ENCODE measurements around the gene GPRC6A.
"Not testable (repeated sequence)": the region's sequence is repeated elsewhere in the genome, so short reads cannot be mapped to it uniquely, and the experiment has no call there.

Gene GPRC6A, protein sequence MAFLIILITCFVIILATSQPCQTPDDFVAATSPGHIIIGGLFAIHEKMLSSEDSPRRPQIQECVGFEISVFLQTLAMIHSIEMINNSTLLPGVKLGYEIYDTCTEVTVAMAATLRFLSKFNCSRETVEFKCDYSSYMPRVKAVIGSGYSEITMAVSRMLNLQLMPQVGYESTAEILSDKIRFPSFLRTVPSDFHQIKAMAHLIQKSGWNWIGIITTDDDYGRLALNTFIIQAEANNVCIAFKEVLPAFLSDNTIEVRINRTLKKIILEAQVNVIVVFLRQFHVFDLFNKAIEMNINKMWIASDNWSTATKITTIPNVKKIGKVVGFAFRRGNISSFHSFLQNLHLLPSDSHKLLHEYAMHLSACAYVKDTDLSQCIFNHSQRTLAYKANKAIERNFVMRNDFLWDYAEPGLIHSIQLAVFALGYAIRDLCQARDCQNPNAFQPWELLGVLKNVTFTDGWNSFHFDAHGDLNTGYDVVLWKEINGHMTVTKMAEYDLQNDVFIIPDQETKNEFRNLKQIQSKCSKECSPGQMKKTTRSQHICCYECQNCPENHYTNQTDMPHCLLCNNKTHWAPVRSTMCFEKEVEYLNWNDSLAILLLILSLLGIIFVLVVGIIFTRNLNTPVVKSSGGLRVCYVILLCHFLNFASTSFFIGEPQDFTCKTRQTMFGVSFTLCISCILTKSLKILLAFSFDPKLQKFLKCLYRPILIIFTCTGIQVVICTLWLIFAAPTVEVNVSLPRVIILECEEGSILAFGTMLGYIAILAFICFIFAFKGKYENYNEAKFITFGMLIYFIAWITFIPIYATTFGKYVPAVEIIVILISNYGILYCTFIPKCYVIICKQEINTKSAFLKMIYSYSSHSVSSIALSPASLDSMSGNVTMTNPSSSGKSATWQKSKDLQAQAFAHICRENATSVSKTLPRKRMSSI

DNA sequence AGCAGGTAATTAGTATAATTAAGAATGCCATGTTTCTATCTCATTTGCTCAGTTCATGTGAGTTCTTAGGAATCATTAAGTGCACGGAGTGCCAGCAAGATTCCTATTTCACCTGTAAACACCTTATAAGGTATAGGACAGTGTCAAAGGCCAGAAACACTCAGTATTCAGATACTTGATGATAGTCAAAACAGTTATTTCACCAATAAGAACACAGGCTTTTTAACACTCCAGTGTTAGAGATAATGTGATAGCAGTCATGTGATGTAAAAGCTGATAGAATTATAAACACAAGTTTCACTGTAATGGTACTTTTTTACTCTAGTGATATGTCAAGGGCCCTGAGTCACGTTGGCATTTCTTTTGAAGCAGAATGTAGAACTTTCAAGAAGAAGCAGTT is at the start of gene GPRC6A:
GPRC6A (minus strand) TSS at position 101 of the 400 bp plus-strand sequence; CDS start at position 31, 70 bp downstream.
- DNase-seq = no peak

DNA sequence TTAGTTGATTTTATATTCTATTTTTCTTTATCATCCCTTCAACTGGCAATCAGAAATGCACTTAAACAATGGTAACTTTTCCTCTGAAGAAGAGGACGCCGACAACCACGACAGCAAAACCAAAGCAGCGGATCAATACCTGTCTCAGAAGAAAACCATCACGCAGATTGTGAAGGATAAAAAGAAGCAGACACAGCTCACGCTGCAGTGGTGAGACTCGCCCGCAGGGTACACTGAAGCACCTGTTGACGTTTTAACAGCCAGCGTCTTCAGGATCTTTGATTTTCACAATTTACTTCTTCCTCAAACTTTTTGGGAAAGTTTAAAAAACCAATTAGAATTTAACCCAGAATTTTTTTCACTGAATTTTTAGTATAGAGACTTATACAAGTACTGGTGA is 48.9 kb upstream of the GPRC6A start:
- DNase-seq = no peak

DNA sequence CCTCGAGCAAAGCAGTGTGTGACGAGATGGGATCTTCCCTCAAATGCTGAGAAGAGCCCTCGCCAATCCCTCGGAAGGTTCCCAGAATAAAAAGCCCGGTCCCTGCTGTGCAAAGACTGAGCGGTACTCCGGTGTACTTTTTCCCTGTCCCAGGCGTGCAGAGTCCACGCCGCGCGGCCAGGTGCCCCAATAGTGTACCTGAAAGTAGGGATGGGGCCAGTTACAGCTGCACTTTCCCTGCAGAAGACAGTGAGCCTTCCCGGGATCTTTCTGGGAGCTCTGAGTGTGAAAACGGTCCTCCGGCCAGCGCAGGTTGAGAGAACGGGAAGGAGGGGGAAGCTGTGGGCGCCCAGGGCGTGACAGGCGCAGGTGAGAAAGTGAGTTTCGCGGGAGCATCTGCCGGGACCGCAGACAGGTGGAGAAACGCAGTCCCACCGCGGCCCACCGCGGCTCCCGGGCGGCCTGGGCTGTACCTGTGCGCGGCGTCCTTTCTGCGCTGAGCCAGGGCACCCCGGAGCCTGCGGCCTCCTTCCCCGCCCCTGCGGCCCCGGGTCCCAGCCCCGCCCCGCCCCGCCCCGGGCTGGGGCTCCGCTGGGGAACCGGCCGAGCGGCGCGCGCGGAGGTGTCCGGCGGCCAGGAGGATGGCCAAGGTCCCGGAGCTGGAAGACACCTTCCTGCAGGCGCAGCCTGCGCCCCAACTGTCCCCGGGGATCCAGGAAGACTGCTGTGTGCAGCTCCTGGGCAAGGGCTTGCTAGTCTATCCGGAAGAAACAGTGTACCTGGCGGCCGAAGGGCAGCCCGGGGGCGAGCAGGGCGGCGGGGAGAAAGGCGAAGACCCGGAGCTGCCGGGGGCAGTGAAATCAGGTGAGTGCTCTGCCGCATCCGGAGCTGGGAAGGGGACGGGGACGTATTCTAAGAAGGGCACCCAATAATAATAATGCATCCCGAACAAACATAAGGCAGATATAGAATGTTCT is 48.0 kb upstream of the GPRC6A start, which contains the start of gene RFX6:
RFX6 (plus strand) TSS at position 608 of the 977 bp plus-strand sequence; CDS start at position 642, 34 bp downstream.
- DNase-seq = no peak

DNA sequence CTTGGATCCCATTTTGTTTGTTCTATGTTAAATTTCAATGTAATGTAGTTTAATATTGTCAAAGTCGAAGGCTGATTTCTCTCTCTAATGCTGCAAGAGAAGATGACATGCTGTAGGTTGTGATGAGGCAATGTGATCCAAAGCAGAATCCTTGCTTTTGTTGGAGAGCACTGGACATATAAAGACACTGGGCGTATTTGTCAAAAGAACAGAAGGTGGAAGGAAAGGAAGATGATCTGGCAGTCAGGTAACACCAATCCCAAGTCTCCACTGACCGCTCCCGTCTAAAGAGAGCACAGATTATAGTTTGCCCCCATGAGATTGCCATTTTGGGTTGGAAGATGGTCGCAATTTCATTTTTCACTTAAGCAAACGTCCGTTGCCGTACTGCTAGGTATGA is 47.2 kb upstream of the GPRC6A start:
- no peak for DNase-seq

DNA sequence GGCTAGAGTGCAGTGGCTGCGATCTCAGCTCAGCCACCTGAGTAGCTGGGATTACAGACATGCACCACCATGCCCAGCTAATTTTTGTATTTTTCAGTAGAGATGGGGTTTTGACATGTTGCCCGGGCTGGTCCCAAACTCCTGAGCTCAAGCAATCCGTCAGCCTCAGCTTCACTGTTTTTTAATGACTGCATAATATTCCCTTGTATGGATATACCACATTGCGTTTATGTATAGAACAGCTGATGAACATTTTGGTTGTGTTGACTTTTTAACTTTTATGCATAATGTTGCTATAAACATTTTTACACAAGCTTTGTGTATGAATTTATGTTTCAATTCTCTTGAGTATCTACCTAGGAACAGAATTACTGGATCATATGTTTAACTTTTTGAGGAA is 43.9 kb upstream of the GPRC6A start:
- no peak for DNase-seq

DNA sequence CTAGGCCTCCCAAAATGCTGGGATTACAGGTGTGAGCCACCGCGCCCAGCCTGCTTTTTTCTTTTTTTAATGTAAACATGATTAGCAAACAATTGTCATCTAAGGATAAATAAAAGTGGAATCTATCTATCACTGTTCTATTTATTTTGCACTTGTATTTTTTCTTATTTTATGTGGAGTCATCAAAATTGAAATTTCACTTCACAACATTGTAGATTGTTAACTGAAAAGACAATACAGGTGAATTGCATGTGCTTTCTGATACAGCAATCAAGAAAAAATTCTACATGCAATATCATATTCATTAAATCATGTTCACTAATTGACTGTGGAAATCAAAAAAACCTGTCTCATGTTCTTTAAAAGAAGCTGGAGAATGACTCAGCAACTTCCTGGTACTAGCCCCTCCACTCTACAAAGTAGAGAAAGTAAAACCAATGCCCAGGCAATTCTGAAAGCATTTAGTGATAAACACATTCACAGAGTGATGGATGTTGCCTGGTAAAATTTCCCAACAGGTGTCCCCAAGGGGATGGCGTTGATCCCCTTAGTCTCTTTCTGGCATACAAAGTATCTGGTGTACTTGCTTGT is 37.5 kb upstream of the GPRC6A start:
- no peak for DNase-seq

DNA sequence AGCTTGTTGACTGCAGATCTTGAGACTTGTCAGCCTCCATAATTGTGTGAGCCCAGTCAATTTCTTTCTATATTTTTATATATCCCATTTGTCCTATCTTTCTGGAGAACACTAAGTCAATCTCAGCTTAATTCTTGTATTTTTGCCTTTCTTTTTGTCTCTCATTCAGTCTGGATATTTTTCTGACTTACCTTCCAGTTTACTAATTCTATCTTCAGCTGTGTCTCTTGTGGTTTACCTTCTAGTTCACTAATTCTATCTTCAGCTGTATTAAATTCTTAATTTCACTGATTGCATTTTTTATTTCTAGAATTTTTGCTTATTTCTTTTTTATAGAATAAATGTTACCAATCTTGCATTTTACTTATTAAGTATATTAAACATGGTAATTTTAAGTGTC is 30.4 kb upstream of the GPRC6A start:
- no peak for DNase-seq

DNA sequence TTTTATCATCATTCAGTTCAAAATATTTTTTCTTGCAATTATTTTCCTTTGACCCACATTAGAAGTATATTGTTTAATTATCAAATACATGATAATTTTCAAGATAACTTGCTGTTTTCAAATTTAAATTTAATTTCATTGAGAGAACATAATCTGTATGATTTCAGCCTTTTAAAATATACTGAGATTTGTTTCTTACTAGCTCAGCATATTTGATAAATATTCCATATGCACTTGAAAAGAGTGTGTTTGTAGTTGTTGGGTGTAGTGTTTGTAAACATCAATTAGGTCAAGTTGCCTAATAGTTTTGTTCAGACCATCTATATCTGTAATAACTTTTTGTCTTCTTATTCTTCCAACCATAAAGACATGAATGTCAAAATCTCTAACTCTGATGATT is 29.2 kb upstream of the GPRC6A start:
- DNase-seq = no peak

DNA sequence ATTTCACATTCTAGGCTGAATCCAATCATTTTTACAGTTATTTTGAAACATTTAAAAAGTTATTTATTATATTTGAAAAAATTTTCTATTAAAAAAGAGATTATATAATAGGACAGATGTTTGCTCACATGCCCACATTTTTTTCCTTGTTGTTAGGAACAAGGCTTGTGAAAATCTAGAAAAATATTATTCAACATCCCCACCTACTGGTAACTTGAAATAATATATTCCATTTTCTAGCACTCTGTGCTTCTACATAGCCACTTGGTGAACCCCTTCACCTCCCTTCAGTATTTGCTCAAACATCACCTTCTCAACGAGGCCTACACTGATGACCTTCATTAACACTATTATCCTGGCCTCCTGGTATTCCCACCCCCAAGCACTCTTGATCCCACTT is 18.3 kb upstream of the GPRC6A start:
- no peak for DNase-seq

DNA sequence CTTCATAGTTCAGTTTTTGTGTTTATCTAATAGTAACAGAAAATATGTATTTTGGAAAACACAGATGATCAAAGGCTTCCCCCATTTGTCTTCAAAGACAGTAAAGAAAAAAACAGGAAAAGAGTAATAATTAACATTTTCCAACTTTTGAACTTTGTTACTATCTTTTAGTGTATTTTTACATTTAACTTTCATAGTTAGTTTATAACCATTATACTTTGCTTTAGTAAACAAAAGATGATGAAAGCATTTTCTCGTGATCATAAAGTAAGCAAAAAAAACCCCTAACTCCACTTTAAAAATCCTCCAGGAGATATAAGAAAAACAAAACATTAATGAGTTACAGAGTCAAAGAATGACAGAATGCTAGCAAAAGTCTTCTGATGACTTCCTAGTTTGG is 13.6 kb upstream of the GPRC6A start:
- DNase-seq = no peak

DNA sequence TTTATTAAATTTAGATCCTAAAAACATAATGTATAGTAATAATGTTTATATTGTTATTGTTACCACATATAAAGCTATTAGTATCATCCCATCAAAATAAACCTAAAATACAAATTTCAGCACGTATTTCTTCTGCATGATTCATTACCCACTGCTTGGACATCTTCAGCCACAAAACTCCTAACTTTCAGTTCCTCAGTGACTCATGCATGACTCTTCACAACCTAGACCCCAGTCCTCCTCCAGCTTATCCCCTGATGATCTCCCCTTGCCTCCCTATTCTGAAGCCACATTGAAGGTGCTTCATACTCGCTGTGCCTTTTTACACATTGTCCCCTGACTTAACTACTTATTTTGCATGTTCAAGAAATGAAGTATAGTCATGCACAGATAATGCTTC is 11.2 kb upstream of the GPRC6A start:
- DNase-seq = no peak

DNA sequence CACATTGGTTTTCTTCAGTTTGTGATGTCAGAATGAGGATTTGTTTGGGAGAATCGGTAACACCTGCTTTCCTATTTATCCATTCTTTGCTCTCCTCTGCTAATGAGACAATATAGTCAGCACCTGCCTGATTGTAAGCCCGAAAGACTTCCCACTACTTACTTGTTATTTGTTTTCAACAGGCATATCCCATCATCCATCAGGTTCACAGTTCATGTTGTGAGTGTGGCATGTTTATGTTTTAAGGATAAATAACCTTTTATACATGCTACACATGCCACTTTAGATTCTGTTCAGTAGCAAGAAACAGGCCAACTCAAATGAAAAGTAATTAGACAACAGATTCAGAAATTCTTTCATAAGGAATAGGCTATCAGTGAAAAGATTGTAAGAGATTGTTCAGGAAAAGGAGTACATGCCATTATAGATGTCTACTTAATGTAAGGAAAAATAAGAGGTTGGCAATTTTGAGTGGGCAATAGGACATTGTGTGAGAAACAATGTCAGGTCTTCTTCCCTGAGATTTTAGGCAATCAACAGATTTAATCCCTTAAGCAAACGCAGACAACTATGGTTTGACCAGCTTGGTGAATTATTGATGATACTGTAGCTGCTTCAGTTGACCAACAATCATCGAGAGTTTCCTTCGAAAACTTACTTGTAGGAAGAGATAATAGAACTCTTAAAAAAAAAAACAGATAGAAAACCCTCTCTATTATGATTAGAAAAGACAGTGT is 7.9 kb upstream of the GPRC6A start:
- DNase-seq = no peak

DNA sequence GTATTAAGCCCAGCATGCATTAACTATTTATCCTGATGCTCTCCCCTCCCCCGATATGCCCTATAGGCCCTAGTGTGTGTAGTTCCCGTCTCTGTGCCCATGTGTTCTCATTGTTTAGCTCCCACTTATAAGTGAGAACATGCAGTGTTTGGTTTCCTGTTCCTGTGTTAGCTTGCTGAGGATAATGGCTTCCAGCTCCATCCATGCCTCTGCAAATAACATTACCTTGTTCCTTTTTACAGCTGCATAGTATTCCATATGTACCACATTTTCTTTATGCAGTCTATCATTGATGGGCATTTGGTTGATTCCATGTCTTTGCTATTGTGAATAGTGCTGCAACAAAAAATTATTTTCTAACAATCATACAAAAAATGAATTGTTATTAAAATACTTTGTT is 5.6 kb upstream of the GPRC6A start:
- not testable (repeated sequence) for DNase-seq

DNA sequence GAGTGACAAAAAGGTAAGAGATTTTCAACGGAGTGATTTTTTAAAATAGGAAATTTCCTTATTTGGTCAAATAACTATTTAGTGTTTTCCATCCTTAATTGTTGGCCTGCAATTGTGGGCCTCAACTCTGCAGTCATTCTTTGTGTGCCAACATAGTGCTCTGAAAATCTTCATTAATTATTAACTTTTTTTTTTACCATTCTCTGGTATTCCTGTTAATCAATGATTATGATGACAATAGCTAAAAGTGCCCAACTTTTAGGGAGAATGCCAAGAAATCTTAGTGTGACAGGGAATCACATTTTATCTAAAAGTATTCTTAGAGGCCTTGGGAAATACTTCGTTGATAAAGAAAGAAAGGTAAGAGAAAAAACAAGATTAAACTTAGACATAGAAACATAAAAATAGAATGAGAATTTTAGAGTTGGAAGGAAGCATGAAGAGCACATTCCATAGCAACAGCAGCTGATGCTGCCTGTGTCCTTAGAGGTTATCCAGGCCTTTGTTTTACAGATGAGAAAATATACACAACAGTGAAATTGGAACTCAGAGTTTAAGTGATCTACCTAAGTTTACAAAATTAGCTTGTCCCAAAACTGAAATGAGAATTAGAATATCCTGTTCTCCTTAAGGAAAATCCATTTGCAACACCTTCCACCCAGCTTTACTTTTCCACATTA is 1.2 kb downstream of the GPRC6A start:
- DNase-seq = no peak

DNA sequence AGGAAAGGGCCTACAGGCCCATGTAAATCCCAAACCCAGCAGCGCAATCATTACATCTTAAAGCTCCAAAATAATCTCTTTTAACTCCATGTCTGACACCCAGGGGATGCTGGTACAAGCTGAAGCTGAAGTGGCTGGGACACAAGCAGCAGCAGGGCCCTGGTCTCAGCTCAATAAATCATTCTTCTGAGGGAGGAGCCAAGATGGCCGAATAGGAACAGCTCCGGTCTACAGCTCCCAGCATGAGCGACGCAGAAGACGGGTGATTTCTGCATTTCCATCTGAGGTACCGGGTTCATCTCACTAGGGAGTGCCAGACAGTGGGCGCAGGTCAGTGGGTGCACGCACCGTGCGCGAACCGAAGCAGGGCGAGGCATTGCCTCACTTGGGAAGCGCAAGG is 12.5 kb downstream of the GPRC6A start:
- DNase-seq = not testable (repeated sequence)

DNA sequence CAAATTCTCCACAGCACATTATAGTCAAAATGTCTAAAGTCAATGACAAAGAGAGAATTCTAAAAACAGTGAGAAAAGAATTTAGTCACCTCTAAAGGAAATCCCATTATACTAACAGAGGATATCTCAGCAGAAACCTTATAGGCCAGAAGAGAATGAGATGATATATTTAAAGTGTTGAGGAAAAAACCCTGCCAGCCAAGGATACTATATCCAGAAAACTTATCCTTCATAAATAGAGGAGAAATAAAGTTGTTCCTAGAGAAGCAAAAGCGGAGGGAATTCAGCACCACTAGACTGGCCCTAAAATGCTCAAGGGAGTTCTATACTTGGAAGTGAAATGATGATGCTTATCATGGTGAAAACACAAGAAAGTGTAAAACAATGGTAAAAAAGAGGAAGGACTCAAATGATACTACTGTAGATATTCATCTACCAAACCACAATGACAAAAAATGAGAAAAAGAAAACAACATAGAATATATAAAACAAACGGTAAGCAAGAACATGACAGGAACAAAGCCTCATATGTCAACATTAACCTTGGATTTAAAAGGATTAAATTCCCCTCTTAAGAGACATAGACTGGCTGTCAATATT is 16.7 kb downstream of the GPRC6A start:
- DNase-seq = no peak

DNA sequence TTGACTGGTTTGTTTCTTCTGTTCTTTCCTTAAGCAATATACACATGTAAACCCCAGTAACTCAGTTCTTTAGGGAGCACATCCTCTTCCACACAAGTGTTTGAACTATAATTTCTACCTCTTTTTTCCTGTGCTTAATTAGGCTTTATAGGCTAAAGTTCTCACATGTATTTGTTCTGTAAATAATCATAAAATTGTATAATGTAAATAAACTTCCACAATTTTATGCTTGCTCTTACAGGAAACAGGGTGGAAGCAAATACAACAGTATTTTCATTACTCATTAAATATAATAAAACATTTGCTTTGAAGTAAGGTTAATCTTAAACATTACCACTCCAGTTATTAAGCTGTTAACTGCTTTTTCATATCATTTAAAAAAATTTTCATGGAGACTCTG is 26.9 kb downstream of the GPRC6A start:
- no peak for DNase-seq

DNA sequence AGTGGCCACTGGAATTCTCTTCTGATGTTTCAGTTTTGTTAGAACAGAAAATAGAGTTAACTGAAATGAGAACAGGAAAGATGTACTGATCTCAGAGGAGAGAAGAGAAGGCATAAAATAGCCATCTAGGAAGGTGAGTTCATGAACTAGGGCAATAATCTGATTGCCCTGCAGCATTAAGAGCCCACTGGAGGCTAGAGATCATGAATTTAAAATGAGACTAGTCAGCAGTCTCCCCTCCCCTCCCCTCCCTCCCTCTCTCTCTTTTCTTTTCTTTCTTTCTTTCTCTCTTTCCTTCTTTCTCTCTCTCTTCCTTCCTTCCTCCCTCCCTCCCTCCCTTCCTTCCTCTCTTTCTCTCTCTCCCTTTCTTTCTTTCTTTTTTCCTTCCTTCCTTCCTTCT is 28.9 kb downstream of the GPRC6A start:
- DNase-seq = no peak

DNA sequence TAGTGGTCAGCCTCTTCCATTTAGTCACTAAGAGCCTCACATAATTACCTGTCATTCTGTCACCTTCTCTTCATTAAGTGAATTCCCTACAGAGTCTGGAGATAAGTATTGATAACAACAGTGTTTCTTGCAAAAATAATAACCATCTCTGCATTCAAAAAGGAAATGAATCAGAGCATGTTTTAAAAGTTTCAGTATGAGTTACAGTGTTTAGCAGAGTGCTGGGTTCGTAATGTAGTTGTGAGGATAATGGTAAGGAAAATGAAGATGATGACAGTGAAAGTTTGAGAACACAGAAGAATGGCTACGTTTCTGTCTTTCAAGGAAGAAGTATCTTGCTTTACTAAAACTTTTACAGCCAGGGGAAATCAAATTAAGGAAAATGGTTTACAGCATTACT is 31.3 kb downstream of the GPRC6A start:
- DNase-seq = no peak

DNA sequence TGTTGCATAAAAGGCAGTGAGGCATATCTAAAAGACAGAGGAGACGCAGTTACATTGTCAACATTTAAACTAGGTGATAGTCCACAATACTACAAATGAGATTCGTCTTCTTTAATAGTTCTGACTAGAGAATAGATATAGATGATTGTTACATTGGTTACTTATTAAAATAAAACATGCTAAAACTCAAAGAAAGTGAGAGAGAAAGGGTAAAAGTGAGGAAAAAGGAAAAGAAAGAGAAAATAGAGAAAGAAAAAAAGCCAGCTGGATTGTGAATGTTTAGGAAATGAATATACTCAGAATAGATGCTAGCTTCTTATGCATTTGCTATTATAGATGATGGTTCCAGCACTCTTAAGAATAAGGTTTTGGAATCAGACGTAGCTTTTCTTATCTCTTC is 35.7 kb downstream of the GPRC6A start:
- DNase-seq = no peak

Measured in CD4-positive, alpha-beta T cell treated with Interferon alpha-2 for 1 hour (primary cell).